ENCODE results near the gene ATP6V0A4.

DNA sequence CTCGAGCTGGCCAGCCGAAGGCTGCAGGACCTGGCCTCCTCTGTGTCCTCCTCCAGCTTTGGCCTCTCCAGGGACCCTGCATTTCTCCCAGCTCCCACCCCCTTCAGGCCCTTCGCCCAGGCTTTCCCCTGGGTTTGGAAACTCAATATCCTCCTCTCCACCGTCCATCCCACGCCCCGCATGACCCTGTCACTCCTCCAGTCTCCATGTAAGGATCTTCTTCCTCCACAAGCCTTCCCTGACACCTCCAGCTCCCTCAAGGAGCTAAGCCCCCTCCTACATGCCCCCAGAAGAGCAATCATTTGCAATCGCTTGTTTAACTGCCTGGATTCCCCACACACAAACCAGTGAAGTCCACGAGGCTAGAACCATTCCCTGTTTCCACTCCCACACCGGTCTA is 24.8 kb downstream of the ATP6V0A4 start:
- TF ChIP-seq POLR2AphosphoS5 (IDR thresholded peaks at IDR 0.05; ENCODE audit: low read depth, low read length) (no peak), TAF1 (IDR thresholded peaks at IDR 0.05; ENCODE audit: low read depth, low read length) (no peak), POLR2A (IDR thresholded peaks at IDR 0.05; ENCODE audit: low read depth, low read length) (no peak), SPI1 (IDR thresholded peaks at IDR 0.05; ENCODE audit: low read depth, low read length) (no peak), PAX5 (IDR thresholded peaks at IDR 0.05; ENCODE audit: insufficient read depth, low read length, severe bottlenecking) (no peak)
